GM21390 (cell line): ENCODE measurements around the gene SLC48A1.
A peak's percentile ranks its signal among the peaks of the same experiment; 100 is the strongest.

Experiments
- ATAC-seq: cut with Tn5 transposase; IDR thresholded peaks from one replicate; pipeline ENCODE4 v1.9.1; 2021; ENCODE audit not compliant: unreplicated experiment

Gene SLC48A1

DNA sequence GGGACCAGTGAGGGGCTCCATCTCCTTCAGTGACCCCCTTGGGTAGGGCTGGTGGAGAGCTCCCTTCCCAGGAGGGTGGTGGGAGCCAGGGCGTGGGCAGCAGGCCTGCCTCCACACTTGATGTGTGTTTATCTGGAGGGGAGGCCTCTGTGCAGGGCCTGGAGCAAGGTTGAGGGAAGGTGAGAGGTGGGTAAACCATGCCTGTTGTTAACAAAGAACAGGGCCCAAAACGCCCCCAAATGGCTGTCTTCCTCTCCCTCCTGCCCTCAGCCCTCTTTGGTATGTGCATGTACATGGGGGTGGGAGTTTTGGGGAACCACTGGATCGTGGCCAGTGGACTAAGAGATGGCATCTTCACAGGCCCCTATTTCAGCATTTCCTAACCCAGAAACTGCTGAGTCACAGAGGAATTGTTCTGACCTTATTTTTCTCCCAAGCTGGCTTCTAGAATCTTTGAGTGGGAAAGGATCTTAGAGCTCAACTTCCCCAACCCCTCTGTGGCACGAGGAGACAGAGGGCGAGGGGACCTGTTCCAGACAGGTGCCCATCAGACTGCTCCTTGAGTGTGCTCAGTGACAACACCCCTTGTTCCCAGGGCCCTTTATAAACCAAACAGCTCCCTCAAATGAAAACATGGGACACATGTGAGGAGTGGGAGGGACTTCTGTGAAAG lies 3.6 kb downstream of the SLC48A1 start:
- ATAC-seq, result no peak

GRCh38 chr12:47777151-47777550 lies 4.1 kb downstream of the SLC48A1 start:
- ATAC-seq, result no peak

DNA sequence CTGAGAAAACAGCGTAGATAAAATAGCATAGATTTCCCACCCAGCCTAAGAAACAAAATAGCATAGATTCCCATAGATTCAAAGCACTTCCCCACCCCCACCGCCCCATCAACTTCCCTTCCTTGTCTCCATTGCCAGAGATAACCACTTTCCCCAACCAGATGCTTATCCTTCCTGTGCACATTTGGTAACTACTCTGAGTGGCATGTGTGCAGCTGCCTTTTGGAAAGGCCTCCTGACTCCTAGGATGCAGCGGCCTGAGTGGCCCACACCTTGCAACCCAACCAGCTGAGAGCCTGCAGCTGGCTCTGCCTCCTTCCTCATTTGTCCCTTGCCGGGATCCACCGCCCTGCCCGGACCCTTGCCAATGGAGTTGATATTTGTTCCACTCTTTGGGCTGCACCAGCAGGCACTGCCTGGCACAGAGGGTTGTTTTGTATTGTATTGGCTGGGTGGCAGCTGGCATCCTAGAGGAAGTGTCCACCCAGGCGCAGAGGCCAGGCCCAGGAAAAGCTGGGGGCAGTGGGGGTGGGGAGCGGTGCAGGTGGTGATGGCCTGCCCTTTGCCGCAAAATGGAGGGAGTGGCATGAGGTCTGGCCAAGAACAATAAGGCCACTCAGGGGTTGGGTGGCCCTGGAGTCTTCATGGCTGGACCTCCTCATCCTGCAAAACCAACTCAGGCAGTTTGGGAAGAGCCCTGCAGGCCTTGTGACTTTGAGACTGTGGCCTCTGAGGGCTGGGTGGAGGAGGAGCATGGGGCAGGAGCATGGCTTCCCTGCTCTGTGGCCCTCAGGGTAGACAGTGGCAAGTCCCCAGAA lies 4.9 kb downstream of the SLC48A1 start:
- no peak for ATAC-seq

GRCh38 chr12:47778881-47779280 lies 5.8 kb downstream of the SLC48A1 start:
- no peak for ATAC-seq

GRCh38 chr12:47779301-47779942 lies 6.4 kb downstream of the SLC48A1 start:
- ATAC-seq, result peak; percentile 81

DNA sequence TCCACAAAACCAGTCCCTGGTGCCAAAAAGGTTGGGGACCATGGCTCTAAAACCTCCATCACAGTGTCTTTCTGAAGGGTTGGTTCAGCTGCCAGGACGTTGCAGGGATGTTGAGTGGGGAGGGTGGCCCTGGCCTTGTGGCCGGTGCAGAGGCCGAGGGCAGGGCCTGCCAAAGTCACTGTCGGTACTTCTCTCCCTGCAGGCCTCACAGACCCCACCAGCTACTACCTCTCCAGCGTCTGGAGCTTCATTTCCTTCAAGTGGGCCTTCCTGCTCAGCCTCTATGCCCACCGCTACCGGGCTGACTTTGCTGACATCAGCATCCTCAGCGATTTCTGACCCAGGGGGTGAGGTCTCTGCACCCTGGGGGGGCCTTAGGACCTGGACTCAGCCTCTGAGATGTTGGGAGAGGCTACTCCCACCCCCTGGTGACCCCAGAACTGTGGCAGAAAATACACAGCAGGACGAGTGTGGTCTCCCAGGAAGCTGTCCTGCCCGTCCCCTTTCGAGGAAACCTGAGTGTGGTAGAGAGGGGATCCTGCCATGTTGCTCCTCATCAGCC lies 7.0 kb downstream of the SLC48A1 start:
- ATAC-seq, result no peak

GRCh38 chr12:47781479-47782371 lies 8.7 kb downstream of the SLC48A1 start:
- ATAC-seq, result no peak

DNA sequence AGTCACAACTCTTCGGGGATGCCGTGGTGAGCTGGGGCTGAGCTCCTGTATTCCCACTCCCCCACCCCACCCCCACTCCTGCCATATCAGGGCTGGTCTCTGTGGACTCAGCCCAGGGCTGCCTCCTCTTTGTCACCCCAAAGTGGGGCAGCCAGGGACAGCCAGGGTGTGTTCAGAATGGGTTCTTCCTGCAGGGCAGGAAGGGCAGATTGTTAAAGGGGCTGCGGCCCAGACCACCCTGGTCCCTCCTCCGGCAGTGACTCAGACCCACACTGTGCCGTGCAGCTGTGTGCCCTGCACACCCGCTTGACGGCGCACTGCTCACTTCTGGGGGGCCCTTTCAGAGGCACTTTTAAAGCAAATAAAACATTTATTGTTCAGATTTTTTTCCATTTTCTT lies 9.3 kb downstream of the SLC48A1 start:
- ATAC-seq, result no peak

DNA sequence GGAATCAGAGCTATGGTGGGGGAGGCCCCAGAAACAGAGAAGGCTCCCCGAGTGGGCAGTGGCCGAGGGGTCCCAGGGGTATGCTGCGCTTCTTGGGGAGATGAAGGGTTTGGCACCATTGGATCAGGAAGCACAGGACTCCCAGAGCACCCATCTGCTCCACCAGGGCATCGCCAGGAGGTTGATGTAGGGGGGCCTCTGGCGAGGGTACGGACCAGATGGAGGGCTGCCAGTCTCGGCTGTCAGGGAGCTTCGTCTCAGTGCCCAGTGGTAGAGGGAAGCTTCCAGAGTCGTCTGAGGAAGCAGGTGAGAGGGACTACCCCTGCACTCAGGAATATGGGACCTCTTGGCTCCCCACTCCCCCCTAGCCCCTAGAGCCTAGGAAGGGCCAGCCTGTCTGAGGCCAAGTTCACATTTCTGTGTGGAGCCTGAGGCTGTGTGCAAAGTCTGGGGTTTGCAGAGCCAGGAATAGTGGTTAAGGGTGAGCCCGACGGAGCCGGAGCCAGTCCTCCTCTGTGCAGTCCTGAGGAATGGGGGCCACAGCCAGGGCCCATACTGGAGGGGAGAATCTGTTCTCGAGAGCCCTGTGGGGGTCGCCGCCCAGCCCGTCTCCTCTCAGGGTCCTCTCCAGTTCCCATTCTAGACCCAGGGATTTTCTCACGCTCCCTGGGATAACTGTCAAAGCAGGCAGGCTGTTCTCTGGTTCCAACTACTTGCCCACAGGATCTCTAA lies 10.2 kb downstream of the SLC48A1 start:
- no peak for ATAC-seq

GRCh38 chr12:47783821-47784819 lies 11.1 kb downstream of the SLC48A1 start:
- no peak for ATAC-seq

GRCh38 chr12:47785036-47785886 lies 12.2 kb downstream of the SLC48A1 start:
- ATAC-seq, result no peak

DNA sequence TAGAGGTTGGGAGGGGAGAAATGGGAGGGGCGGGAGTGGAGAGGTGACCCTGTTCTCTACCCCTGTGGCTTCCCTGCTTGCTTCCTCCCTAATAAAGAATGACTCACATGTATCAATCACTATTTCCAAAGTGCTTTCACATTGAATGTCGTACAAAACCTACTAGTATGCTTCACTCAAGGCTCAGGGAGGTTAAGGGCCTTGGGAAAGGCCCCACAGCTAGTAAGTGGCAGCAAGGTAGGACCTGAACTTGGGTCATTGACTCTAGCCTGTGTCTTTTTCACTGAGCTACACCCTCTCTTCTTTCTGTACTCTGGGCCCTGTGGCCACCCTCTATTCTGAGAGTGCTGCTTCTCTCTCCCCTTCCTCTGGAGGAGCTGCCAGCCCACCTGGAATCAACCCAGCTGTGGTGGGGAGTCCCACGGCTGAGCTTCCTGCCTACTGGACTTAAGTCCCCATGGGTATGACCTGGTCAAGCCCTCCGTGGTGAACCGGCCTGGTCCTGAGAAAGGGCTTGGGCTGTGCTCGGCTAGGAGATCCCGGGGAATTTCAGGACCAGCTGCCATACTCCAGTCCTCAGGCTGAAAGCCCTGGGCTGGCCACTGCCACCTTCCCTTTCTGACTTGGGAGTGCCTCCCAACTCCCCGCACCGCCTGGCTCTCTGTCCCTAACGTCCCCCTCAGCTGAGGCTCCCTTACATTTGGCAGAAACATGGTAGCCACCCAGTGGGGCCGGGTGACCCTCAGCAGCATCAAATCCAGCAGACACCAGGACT lies 13.0 kb downstream of the SLC48A1 start:
- no peak for ATAC-seq

GRCh38 chr12:47786662-47787280 lies 13.7 kb downstream of the SLC48A1 start:
- no peak for ATAC-seq

GRCh38 chr12:47787596-47788319 lies 14.7 kb downstream of the SLC48A1 start:
- no peak for ATAC-seq

DNA sequence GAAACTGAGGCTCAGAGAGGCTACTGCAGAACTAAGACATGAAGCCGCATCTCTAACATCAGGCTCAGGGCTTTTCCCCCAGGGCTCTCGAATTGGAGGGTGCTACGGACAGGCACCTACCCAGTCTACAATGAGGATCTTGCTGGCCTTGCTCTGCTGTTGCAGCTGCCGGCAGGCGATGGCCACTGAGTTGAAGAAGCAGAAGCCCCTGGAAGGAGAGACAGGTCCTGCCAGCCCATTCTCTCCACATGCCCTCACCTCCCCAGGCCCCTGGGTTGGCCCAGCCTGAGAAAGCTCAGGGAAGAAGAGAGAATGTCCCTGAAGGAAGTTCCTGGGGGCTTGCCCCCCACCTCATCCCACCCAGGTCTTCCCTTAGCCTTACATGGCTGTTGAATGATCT lies 16.1 kb downstream of the SLC48A1 start:
- no peak for ATAC-seq
